CD14-positive monocyte (primary cell): ENCODE data around the gene ARID1B. TPM values are rescaled to one million over a fixed set of nuclear protein-coding genes. Genes with fewer than 3 reads are reported as not detected.
A peak's percentile ranks its signal among the peaks of the same experiment; 100 is the strongest.

Experiments
- DNase-seq, 3 donors: peaks; one replicate each; pipeline ENCODE4 v3.0.0-alpha.2; 2011 to 2022
- H2AFZ ChIP-seq: 2 replicates; pipeline ENCODE4 v1.6.0; 2012; ENCODE audit warnings: mild to moderate bottlenecking, low read depth, low read length, inconsistent platforms; ENCODE audit not compliant: insufficient read depth, poor library complexity, severe bottlenecking
- H3K27ac ChIP-seq, 2 donors: 1 replicate in 1 of 2; 2 replicates in 1 of 2; pipeline ENCODE4 v1.5.1; 2012 to 2013; ENCODE audit warnings: low read length in 2 of 2, control low read depth in 1 of 2, inconsistent platforms in 1 of 2, low read depth in 1 of 2, mild to moderate bottlenecking in 1 of 2
- H3K27me3 ChIP-seq, 2 donors: one replicate each; pipeline versions ENCODE4 v1.6.0 to v1.6.1; 2011 to 2013; ENCODE audit warnings: low read length in 2 of 2; ENCODE audit not compliant: control insufficient read depth in 2 of 2, insufficient read depth in 2 of 2
- H3K36me3 ChIP-seq, 2 donors: replicated peaks in 1 of 2; 1 replicate in 1 of 2; 2 replicates in 1 of 2; pipeline versions ENCODE4 v1.5.1 to v1.6.1; 2012 to 2013; ENCODE audit warnings: low read length in 2 of 2, control low read depth in 1 of 2, inconsistent platforms in 1 of 2, mild to moderate bottlenecking in 1 of 2; ENCODE audit not compliant: insufficient read depth in 2 of 2, control insufficient read depth in 1 of 2
- H3K4me1 ChIP-seq, 2 donors: 1 replicate in 1 of 2; 2 replicates in 1 of 2; pipeline versions ENCODE4 v1.5.1 to v1.6.1; 2012 to 2013; ENCODE audit warnings: low read length in 2 of 2, control low read depth in 1 of 2, inconsistent platforms in 1 of 2, mild to moderate bottlenecking in 1 of 2, moderate library complexity in 1 of 2; ENCODE audit not compliant: insufficient read depth in 2 of 2, control insufficient read depth in 1 of 2
- H3K4me2 ChIP-seq: replicated peaks from 2 replicates; pipeline ENCODE3; 2012; ENCODE audit warnings: low read length, moderate library complexity, mild to moderate bottlenecking; ENCODE audit not compliant: poor library complexity, severe bottlenecking; ENCODE audit errors: extremely low read depth
- H3K4me3 ChIP-seq, 3 experiments: fragments of 200-600 bp in 1 of 3; sonication (generic) in 1 of 3; replicated peaks in 1 of 3; 1 replicate in 2 of 3; 2 replicates in 1 of 3; pipeline ENCODE4 v1.5.1; 2011 to 2013; ENCODE audit warnings: low read length in 3 of 3, mild to moderate bottlenecking in 3 of 3, control low read depth in 2 of 3, low read depth in 2 of 3, inconsistent platforms in 1 of 3, moderate library complexity in 1 of 3
- H3K79me2 ChIP-seq: 2 replicates; pipeline ENCODE4 v1.6.0; 2012; ENCODE audit warnings: mild to moderate bottlenecking, control low read depth, inconsistent platforms, low read length, moderate library complexity; ENCODE audit not compliant: insufficient read depth
- H3K9ac ChIP-seq: 2 replicates; pipeline ENCODE4 v1.6.0; 2017; ENCODE audit warnings: low read length, mild to moderate bottlenecking; ENCODE audit not compliant: insufficient read depth, poor library complexity, severe bottlenecking
- H3K9me3 ChIP-seq, 2 donors: replicated peaks in 1 of 2; 1 replicate in 1 of 2; 2 replicates in 1 of 2; pipeline versions ENCODE4 v1.5.1 to v1.6.1; 2012 to 2013; ENCODE audit warnings: low read length in 2 of 2, control low read depth in 1 of 2; ENCODE audit not compliant: control insufficient read depth in 1 of 2, insufficient read depth in 1 of 2
- H4K20me1 ChIP-seq: 2 replicates; pipeline ENCODE4 v1.6.0; 2012; ENCODE audit warnings: mild to moderate bottlenecking, low read length, control low read depth, moderate library complexity; ENCODE audit not compliant: insufficient read depth
- H3K27ac Mint-ChIP-seq, 7 donors: one replicate each; pipeline ENCODE4 v1.8.0; 2020; ENCODE audit warnings: mild to moderate bottlenecking in 7 of 7, mixed read lengths in 7 of 7, moderate library complexity in 6 of 7, inconsistent platforms in 2 of 7
- H3K27me3 Mint-ChIP-seq, 3 donors: one replicate each; pipeline ENCODE4 v1.8.0; 2021 to 2022; ENCODE audit warnings: low read depth in 3 of 3, mild to moderate bottlenecking in 3 of 3, mixed read lengths in 3 of 3, moderate library complexity in 3 of 3, inconsistent platforms in 1 of 3
- H3K36me3 Mint-ChIP-seq, 2 donors: one replicate each; pipeline ENCODE4 v1.8.0; 2020; ENCODE audit warnings: mixed read lengths in 2 of 2, inconsistent platforms in 1 of 2, mild to moderate bottlenecking in 1 of 2
- H3K4me1 Mint-ChIP-seq: one replicate; pipeline ENCODE4 v1.8.0; 2020; ENCODE audit warnings: mild to moderate bottlenecking, mixed read lengths
- H3K4me3 Mint-ChIP-seq, 2 donors: one replicate each; pipeline ENCODE4 v1.8.0; 2020; ENCODE audit warnings: mild to moderate bottlenecking in 2 of 2, mixed read lengths in 2 of 2, moderate library complexity in 1 of 2
- H3K9me3 Mint-ChIP-seq, 7 donors: one replicate each; pipeline ENCODE4 v1.8.0; 2020 to 2022; ENCODE audit warnings: mixed read lengths in 7 of 7, mild to moderate bottlenecking in 6 of 7, moderate library complexity in 6 of 7, inconsistent platforms in 2 of 7
- WGBS: methylation state at CpG from one replicate; pipeline ENCODE4 v1.1.5; 2013; ENCODE audit warnings: missing lambda C conversion rate; ENCODE audit not compliant: insufficient coverage; 5-methylcytosine and 5-hydroxymethylcytosine counted together
- intact Hi-C, 2 donors: fragments of 100-400 bp; cut with micrococcal nuclease; formaldehyde crosslinking; loops; one replicate each; pipeline versions ENCODE4 v1.15.0 to v1.15.1; 2023
- polyA plus RNA-seq, 3 donors: library from polyadenylated mRNA; depleted of rRNA in 1 of 3; unstranded in 2 of 3; stranded (reverse) in 1 of 3; fragments of 300-500 nt in 2 of 3; fragments of >200 nt in 1 of 3; fragmentation: Illumina TruSeq in 2 of 3; gene quantifications; 1 replicate in 2 of 3; 2 replicates in 1 of 3; pipeline ENCODE4 v1.2.3, GENCODE V29; 2012 to 2021
- TF ChIP-seq, protein P1 (sequence below): fragments of 200-600 bp; IDR thresholded peaks from one replicate; pipeline ENCODE4 v1.8.0; 2022; ENCODE audit warnings: antibody characterized with exemption, mild to moderate bottlenecking

ARID1B gene
- polyA plus RNA-seq, 3 donors = 3.2 to 22.1 (median 3.8) TPM

DNA sequence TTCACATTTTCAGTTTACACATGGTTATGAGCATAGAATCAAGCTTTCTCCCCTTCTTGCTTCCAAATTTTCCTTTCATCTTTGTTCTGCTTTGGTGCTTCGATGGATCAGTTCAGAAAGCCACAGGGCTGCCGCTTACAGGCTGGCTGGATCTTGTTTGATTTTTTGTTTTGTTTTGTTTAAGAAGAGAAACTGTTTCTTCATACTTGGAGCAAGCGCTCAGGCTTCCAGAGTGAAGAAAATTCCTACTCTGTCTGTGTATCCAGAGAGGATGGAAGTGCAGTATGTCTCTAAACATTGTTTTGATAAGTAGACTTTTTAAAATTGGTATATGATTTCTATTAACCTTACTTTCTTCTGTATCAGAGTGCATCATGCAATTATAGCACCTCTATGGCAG lies 66.9 kb downstream of the ARID1B start:
- Mint-ChIP-seq H3K27ac (peak overlapping the region in 1 of 7 donors; percentile 75), H3K4me1 (peaks cover 45% of the 10 kb centered on the region)
- intact Hi-C loops = no loop called here

DNA sequence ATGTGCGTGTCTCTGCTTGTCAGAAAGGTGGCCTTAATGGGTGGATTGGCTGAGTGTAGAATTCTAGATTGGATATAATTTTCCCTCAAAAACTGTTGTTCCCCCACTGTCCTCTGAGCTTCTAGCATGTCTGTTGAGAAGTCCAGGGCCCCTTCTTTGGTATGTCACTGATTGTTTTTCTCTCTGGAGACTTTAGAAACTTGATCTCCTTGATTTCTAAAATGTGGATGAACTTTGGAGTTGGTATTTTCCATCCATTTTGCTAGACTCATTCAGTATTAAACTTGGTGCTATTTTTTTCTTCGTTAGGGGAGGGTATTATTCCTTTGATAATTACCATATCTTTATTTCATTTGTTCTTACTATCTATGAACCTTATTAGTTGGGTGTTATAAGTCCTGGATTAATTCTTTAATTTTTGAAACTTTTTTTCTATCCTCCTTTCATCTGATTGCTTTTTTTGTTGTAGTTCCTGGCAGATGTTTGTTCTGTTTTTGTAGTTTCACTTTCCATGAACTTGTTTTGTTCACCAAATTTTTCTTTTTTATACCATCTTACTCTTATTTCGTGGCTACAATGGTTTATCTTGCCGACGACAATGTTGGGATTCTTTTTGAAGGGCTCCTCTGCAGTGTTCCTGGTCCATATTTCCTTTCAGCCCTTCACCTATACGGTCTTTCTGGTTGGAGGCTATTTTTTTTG lies 68.4 kb downstream of the ARID1B start:
- Mint-ChIP-seq H3K36me3 (peaks cover 0 to 6% of the 10 kb centered on the region in 2 donors), H3K27ac (peak overlapping the region in 4 of 7 donors; percentile 2 to 58 (median 34)), H3K4me3 (no peak overlapping the region), H3K4me1 (peaks cover 47% of the 10 kb centered on the region), H3K27me3 (no peaks in the 10 kb centered on the region), H3K9me3 (no peaks in the 10 kb centered on the region)
- Histone ChIP-seq H2AFZ (no peak overlapping the region), H3K27ac (no peak overlapping the region), H3K4me3 (no peak overlapping the region), H3K4me2 (no peak overlapping the region), H3K27me3 (no peaks in the 10 kb centered on the region), H3K4me1 (peaks cover 19 to 28% of the 10 kb centered on the region in 2 donors), H3K9ac (no peak overlapping the region), H3K79me2 (peaks cover 100% of the 10 kb centered on the region), H3K36me3 (no peaks in the 10 kb centered on the region), H4K20me1 (peaks cover 98% of the 10 kb centered on the region), H3K9me3 (no peaks in the 10 kb centered on the region)
- TF ChIP-seq, protein P1, sequence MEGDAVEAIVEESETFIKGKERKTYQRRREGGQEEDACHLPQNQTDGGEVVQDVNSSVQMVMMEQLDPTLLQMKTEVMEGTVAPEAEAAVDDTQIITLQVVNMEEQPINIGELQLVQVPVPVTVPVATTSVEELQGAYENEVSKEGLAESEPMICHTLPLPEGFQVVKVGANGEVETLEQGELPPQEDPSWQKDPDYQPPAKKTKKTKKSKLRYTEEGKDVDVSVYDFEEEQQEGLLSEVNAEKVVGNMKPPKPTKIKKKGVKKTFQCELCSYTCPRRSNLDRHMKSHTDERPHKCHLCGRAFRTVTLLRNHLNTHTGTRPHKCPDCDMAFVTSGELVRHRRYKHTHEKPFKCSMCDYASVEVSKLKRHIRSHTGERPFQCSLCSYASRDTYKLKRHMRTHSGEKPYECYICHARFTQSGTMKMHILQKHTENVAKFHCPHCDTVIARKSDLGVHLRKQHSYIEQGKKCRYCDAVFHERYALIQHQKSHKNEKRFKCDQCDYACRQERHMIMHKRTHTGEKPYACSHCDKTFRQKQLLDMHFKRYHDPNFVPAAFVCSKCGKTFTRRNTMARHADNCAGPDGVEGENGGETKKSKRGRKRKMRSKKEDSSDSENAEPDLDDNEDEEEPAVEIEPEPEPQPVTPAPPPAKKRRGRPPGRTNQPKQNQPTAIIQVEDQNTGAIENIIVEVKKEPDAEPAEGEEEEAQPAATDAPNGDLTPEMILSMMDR = no peak
- no peak for DNase-seq
- WGBS = no CpG with 5 or more reads among the region's 6 CpGs
- intact Hi-C loops = no loop called here

More for the DNA sequence above, 66.9 kb downstream of the ARID1B start:
- Mint-ChIP-seq H3K27me3 (no peaks in the 10 kb centered on the region), H3K4me3 (no peak overlapping the region), H3K36me3 (peaks cover 0 to 6% of the 10 kb centered on the region in 2 donors), H3K9me3 (no peaks in the 10 kb centered on the region)
- Histone ChIP-seq H3K9ac (no peak overlapping the region), H3K9me3 (no peaks in the 10 kb centered on the region), H4K20me1 (peaks cover 98% of the 10 kb centered on the region), H3K27ac (no peak overlapping the region), H3K4me3 (no peak overlapping the region), H3K4me2 (no peak overlapping the region), H3K27me3 (no peaks in the 10 kb centered on the region), H3K36me3 (no peaks in the 10 kb centered on the region), H3K79me2 (peaks cover 93% of the 10 kb centered on the region), H3K4me1 (peaks cover 33 to 41% of the 10 kb centered on the region in 2 donors), H2AFZ (no peak overlapping the region)
- TF ChIP-seq, protein P1 = no peak
- no peak for DNase-seq
- no CpG with 5 or more reads among the region's 3 CpGs for WGBS
